ENCODE results near the gene NWD2.

GRCh38 chr4:37437163-37437562 is 192.6 kb downstream of the NWD2 start:
- no peak for TF ChIP-seq NCOA2 (IDR thresholded peaks at IDR 0.05; ENCODE audit: partially characterized antibody in 2 of 2)
- no peak for TF ChIP-seq JUN (IDR thresholded peaks at IDR 0.05; ENCODE audit: borderline replicate concordance, low read depth, low read length)
- no peak for TF ChIP-seq JUN (CRISPR knock-in tag; IDR thresholded peaks at IDR 0.05; ENCODE audit: borderline replicate concordance)
- TF ChIP-seq CREB1 (IDR thresholded peaks at IDR 0.05), result no peak
- TF ChIP-seq CREB1 (CRISPR knock-in tag; IDR thresholded peaks at IDR 0.05), result no peak
- TF ChIP-seq HCFC1 (IDR thresholded peaks at IDR 0.05; ENCODE audit: low read depth, low read length), result no peak
- no peak for TF ChIP-seq ZNF3 (CRISPR knock-in tag; IDR thresholded peaks at IDR 0.05)
- TF ChIP-seq ZZZ3 (IDR thresholded peaks at IDR 0.05), result no peak
- TF ChIP-seq HMGXB4 (CRISPR knock-in tag; IDR thresholded peaks at IDR 0.05), result no peak
- TF ChIP-seq HOMEZ (CRISPR knock-in tag; IDR thresholded peaks at IDR 0.05), result no peak
